Liver (tissue), 9 donors: ENCODE measurements around the gene KCNJ14. TPM values are rescaled to one million over a fixed set of nuclear protein-coding genes. Genes with fewer than 3 reads are reported as not detected.
A peak's percentile ranks its signal among the peaks of the same experiment; 100 is the strongest.

Experiments used
- DNase-seq: peaks from one replicate; pipeline ENCODE4 v3.0.0-alpha.2; 2017; ENCODE audit warnings: low spot score
- H3K27ac ChIP-seq, 2 donors: one replicate each; pipeline ENCODE4 v1.7.0; 2013; ENCODE audit warnings: inconsistent platforms in 2 of 2, low read length in 2 of 2, control low read depth in 1 of 2, low read depth in 1 of 2, mild to moderate bottlenecking in 1 of 2
- H3K27me3 ChIP-seq, 4 donors: one replicate each; pipeline versions ENCODE4 v1.6.1 to v1.7.0; 2013; ENCODE audit warnings: low read length in 3 of 4, inconsistent platforms in 1 of 4, mild to moderate bottlenecking in 1 of 4, moderate library complexity in 1 of 4; ENCODE audit not compliant: control insufficient read depth in 4 of 4, insufficient read depth in 4 of 4
- H3K36me3 ChIP-seq, 4 donors: one replicate each; pipeline versions ENCODE4 v1.6.1 to v1.7.0; 2013; ENCODE audit warnings: low read length in 3 of 4, mild to moderate bottlenecking in 3 of 4, low read depth in 1 of 4, moderate library complexity in 1 of 4; ENCODE audit not compliant: control insufficient read depth in 4 of 4, insufficient read depth in 3 of 4
- H3K4me1 ChIP-seq, 4 donors: one replicate each; pipeline versions ENCODE4 v1.6.1 to v1.7.0; 2013; ENCODE audit warnings: low read length in 3 of 4, mild to moderate bottlenecking in 3 of 4, moderate library complexity in 1 of 4; ENCODE audit not compliant: control insufficient read depth in 4 of 4, insufficient read depth in 4 of 4
- H3K4me3 ChIP-seq, 3 donors: one replicate each; pipeline versions ENCODE4 v1.6.1 to v1.7.0; 2013; ENCODE audit warnings: low read length in 3 of 3, control low read depth in 1 of 3, low read depth in 1 of 3, mild to moderate bottlenecking in 1 of 3
- H3K9ac ChIP-seq, 2 donors: one replicate each; pipeline ENCODE4 v1.7.0; 2013; ENCODE audit warnings: low read length in 2 of 2, mild to moderate bottlenecking in 2 of 2, moderate library complexity in 2 of 2, control low read depth in 1 of 2, low read depth in 1 of 2
- H3K9me3 ChIP-seq, 4 donors: one replicate each; pipeline versions ENCODE4 v1.6.1 to v1.7.0; 2013; ENCODE audit warnings: low read length in 3 of 4; ENCODE audit not compliant: control insufficient read depth in 4 of 4
- CTCF ChIP-seq: fragments of 150-350 bp; IDR thresholded peaks from 2 replicates; pipeline ENCODE4 v1.5.1; 2017; ENCODE audit warnings: improper control_type of control experiment, low read depth, low read length; ENCODE audit not compliant: missing input control
- EGR1 ChIP-seq, 2 donors: IDR thresholded peaks; 2 replicates each; pipeline ENCODE4 v1.6.1; 2016 to 2018; ENCODE audit warnings: antibody characterized with exemption in 2 of 2, low read depth in 2 of 2
- FOXA1 ChIP-seq: IDR thresholded peaks from 2 replicates; pipeline ENCODE4 v1.6.1; 2016; ENCODE audit warnings: antibody characterized with exemption
- FOXA2 ChIP-seq: IDR thresholded peaks from 2 replicates; pipeline ENCODE4 v1.6.1; 2016; ENCODE audit warnings: antibody characterized with exemption
- GABPA ChIP-seq, 2 donors: IDR thresholded peaks in 1 of 2; conservative IDR thresholded peaks in 1 of 2; 2 replicates each; pipeline ENCODE4 v1.6.1; 2016; ENCODE audit warnings: antibody characterized with exemption in 2 of 2, mild to moderate bottlenecking in 1 of 2, moderate library complexity in 1 of 2
- HNF4A ChIP-seq, 2 donors: conservative IDR thresholded peaks; 2 replicates each; pipeline ENCODE4 v1.6.1; 2016; ENCODE audit warnings: antibody characterized with exemption in 2 of 2, mild to moderate bottlenecking in 2 of 2
- JUND ChIP-seq, 2 donors: IDR thresholded peaks; 2 replicates each; pipeline ENCODE4 v1.6.1; 2016; ENCODE audit warnings: antibody characterized with exemption in 2 of 2
- NR2F2 ChIP-seq: IDR thresholded peaks from 2 replicates; pipeline ENCODE4 v1.6.1; 2016; ENCODE audit warnings: antibody characterized with exemption
- RAD21 ChIP-seq, 2 donors: IDR thresholded peaks; 2 replicates each; pipeline ENCODE4 v1.6.1; 2016; ENCODE audit warnings: antibody characterized with exemption in 2 of 2, mild to moderate bottlenecking in 2 of 2
- REST ChIP-seq: IDR thresholded peaks from 2 replicates; pipeline ENCODE4 v1.6.1; 2016; ENCODE audit warnings: antibody characterized with exemption, mild to moderate bottlenecking
- RXRA ChIP-seq, 2 donors: IDR thresholded peaks; 2 replicates each; pipeline ENCODE4 v1.6.1; 2017 to 2018; ENCODE audit warnings: antibody characterized with exemption in 2 of 2, mild to moderate bottlenecking in 1 of 2
- SP1 ChIP-seq: IDR thresholded peaks from 2 replicates; pipeline ENCODE4 v1.6.1; 2018; ENCODE audit warnings: antibody characterized with exemption, mild to moderate bottlenecking
- TAF1 ChIP-seq: conservative IDR thresholded peaks from 2 replicates; pipeline ENCODE4 v1.6.1; 2016; ENCODE audit warnings: antibody characterized with exemption, mild to moderate bottlenecking
- YY1 ChIP-seq: IDR thresholded peaks from 2 replicates; pipeline ENCODE4 v1.6.1; 2016; ENCODE audit warnings: antibody characterized with exemption, mild to moderate bottlenecking
- ZBTB33 ChIP-seq: IDR thresholded peaks from 2 replicates; pipeline ENCODE4 v1.6.1; 2016; ENCODE audit warnings: antibody characterized with exemption
- WGBS: extraction: QIAGEN DNeasy Blood & Tissue Kit; methylation state at CpG from one replicate; pipeline ENCODE4 v1.1.7; 2013; 5-methylcytosine and 5-hydroxymethylcytosine counted together
- polyA plus RNA-seq, 2 donors: library from polyadenylated mRNA; stranded (reverse) in 1 of 2; unstranded in 1 of 2; fragments of 200-250 nt in 1 of 2; fragments of >200 nt in 1 of 2; fragmentation: Nextera tagmentation in 1 of 2; extraction: Ambion mirVana in 1 of 2; gene quantifications; one replicate each; pipeline versions ENCODE4 v1.2.1 to v1.2.3, GENCODE V29; 2013 to 2015
- total RNA-seq, 2 donors: library from RNA; depleted of rRNA; stranded (reverse); fragments of >200 nt; gene quantifications; one replicate each; pipeline ENCODE4 v1.2.3, GENCODE V29; 2014
- donor health status: healthy.
- donor health status: healthy.
- donor health status: healthy.
- donor health status: healthy.
- donor health status: healthy.

Gene KCNJ14
- total and polyA plus RNA-seq, 4 donors = 0.06 to 0.92 (median 0.17) TPM

- TF ChIP-seq YY1 (no peak), RAD21 (IDR thresholded peaks at IDR 0.05) (no peak), FOXA1 (no peak), ZBTB33 (no peak), REST (no peak), RXRA (IDR thresholded peaks at IDR 0.05) (no peak), CTCF (no peak), NR2F2 (no peak), GABPA (IDR thresholded peaks at IDR 0.05 in 1 of 2, conservative IDR thresholded peaks at IDR 0.05 in 1 of 2) (no peak), TAF1 (no peak), SP1 (no peak), EGR1 (IDR thresholded peaks at IDR 0.05; ENCODE audit: low read depth in 2 of 2) (no peak), HNF4A (conservative IDR thresholded peaks at IDR 0.05) (no peak)
- Histone ChIP-seq H3K4me3 (peak overlapping the region in 1 of 3 donors; percentile 15), H3K27me3 (no peaks in the 10 kb centered on the region), H3K36me3 (no peaks in the 10 kb centered on the region), H3K4me1 (peaks cover 3 to 7% (median 5%) of the 10 kb centered on the region in 4 donors), H3K9me3 (no peaks in the 10 kb centered on the region), H3K27ac (no peak overlapping the region), H3K9ac (no peak overlapping the region)
- WGBS = 19% methylated on average over 14 of the region's 14 CpGs
- DNase-seq = peak; percentile 79
Observed at GRCh38 chr19:48415395-48415794, 40.0 kb upstream of the KCNJ14 start.

- DNase-seq = no peak
- Histone ChIP-seq H3K4me1 (peaks cover 3 to 7% (median 5%) of the 10 kb centered on the region in 4 donors), H3K27me3 (no peaks in the 10 kb centered on the region), H3K9me3 (no peaks in the 10 kb centered on the region), H3K27ac (no peak overlapping the region), H3K9ac (no peak overlapping the region), H3K36me3 (no peaks in the 10 kb centered on the region), H3K4me3 (peak overlapping the region in 1 of 3 donors; percentile 15)
- TF ChIP-seq FOXA2 (no peak), NR2F2 (no peak), TAF1 (no peak), EGR1 (IDR thresholded peaks at IDR 0.05; ENCODE audit: low read depth in 2 of 2) (no peak), GABPA (IDR thresholded peaks at IDR 0.05 in 1 of 2, conservative IDR thresholded peaks at IDR 0.05 in 1 of 2) (no peak), RXRA (IDR thresholded peaks at IDR 0.05) (no peak), JUND (IDR thresholded peaks at IDR 0.05) (no peak), CTCF (no peak)
- WGBS = 38% methylated on average over 30 of the region's 30 CpGs
Observed at GRCh38 chr19:48415806-48416221, 39.6 kb upstream of the KCNJ14 start.
